Measurements from ENCODE around the gene PTRHD1.

The PTRHD1 gene

DNA sequence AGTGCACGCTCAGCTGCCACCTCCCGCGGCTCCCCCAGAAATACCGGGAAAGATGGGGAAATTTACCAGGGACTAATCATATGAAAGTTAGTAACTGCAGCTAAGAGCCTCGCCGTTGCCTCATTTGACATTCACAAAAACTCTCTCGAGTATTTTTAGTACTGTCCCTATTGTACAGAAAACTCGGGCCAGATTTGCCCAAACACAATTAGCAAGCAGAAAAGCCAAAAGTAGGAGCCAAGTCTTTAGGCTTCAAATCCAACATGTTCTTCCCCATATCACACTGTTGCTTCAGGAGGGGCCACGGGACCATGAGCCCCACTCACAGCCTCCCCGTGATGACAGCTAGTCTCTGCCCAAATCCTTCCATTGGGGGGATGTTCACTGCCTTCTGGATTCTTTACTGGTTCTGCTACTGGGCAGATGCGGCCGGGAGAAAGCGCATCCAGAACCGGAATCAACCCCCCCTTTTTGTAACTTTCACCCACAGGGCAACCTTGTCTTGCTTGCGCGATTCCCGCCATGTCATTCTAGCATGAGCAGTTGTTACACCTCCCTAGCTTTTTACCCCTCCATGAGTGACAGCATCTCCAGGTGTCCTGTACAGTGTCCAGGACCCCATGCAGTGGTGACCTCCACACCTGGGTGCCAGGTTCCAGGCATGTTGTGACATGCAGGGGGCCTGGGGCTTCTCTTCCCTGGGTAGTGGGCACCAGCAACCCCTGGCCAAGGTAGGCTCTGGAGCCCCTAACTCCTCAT lies 35.2 kb upstream of the PTRHD1 start:
- no peak for DNase-seq

DNA sequence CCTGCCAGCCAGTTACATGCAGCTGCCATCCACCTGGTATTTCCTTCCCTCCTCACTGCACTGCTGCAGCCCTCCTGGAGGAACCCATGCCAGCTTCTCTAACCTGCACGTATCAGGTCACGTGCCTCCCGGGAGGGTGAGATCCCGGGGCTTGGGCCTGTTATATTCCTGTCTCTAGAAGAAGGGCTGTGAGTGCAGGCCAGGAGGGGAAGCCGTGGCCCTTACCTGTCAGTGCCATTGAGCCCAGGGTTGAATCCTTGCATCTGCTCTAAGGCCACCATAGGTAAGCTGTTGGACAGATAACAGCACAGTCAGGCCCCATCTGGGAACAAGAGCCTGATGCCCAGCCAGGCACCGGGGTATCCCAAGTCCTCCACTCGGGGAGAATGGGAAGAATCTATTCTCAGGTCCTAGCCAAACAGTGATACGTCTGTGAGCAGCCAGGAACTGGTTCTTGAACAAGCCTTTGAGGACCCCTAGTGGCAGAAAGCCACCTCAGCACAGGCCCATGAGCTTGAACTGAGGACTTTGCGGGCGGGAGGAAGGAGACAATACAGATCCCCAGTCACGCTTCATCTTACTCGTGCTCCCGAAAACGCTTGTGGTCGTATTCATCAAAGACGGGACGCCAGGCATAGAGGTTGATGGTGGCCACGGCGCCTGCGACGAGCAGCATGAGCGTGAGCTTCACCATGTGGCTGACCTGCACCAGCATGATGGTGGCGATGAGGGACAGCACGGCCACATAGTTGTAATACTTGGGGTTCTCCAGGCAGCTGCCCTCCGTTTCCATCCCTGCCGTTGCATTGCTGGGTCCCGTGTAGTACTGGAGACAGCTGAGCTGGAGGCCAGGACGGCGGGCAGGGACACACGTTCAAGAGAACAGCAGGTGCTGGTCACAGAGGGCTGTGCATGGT lies 34.4 kb upstream of the PTRHD1 start:
- DNase-seq: peak; percentile 77 to 85 (median 80)

DNA sequence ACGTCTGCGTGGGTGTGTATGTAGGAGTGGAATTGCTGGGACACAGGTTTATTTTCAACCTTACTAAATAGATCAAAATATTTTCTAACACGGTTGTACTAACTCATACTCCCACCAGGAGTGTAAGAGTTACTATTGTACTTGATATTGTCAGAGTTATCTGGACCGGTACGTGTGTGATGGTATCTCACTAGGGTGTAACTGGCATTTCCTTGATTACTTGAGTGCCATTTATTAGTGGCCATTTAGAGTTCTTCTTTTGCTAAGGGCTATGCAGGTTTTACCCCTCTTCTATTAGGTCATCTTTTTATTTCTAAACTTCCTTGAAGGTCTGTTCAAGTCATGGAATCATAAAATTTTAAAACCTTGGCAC lies 33.6 kb upstream of the PTRHD1 start:
- no peak for DNase-seq

DNA sequence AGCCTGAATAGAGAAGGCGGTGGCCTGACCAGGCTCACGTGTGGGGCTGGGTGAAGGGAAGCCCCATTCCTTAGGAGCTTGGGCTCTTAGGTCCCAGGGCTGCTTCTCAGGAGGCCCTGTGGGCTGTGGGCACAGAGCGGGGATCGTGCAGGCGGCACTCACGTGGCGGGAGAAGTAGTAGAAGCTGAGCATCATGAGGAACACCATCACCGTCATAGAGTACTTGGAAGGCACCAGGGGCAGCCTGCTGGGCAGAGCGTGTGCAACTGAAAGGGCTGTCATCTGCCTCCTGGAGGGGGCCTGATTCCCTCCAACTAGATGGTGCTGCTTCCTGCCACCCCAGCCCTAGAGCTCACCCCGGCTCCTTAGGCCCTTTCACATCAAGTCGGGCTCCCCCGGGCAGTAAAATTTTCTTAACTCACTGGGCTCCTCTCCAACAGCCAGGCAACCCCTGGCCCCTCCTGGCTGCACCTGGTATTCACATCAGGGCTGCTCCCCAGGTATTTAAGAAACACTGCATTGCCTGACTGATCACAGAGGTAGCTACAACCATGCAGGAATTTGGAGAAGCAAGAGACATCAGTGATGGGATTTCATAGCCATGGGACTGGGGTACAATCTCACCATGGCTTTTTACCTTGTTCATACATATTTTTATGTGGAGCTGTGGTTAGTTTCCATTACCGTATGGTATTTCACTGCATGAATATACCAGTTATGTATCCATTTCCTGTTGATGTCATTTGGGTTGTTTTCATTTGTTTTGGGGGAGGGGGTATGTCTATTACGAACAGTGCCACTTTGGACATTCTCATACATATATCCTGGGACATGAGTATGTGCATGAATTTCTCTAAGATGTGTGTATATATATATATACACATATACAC lies 32.9 kb upstream of the PTRHD1 start:
- DNase-seq: no peak

DNA sequence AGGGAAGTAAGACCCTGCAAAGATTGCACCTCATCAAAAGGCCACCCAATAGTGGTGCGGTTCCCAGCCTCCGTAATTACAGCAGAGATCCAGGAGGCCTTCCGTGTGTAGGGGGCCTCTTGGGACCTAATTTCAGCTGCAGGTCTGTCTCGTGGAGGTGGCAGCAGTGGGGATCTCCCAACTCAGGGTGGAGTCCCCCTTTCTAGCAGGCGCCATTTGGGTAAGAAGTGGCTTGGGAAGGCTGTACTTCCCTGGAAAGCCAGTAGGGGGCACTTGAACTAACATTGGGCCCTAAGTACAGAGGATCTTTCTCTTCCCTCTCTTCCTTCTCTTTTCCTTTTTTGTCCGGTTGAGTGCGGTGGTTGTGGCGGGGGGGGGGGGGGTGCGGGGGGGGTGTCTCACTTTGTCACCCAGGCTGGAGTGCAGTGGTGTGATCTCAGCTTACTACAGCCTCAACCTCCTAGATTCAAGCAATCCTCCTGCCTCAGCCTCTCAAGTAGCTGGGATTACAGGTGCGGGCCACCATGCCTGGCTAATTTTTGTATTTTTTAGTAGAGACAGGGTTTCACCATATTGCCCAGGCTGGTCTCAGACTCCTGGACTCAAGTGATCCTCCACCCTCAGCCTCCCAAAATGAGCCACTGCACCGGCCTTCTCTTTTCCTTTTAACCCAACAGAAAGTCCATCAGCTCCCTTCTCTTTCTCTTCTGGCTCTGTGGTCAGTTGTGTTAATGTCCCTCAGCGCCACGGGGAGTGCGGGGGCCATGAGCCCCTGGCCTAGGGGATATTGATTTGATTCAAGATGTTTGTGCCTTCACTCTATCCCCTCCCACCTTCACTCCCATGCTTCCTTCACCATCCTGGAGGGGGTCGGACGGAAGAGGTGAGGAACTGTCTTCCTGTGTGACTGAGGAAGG lies 32.0 kb upstream of the PTRHD1 start:
- peak; percentile 37 to 40 (median 39) for DNase-seq

DNA sequence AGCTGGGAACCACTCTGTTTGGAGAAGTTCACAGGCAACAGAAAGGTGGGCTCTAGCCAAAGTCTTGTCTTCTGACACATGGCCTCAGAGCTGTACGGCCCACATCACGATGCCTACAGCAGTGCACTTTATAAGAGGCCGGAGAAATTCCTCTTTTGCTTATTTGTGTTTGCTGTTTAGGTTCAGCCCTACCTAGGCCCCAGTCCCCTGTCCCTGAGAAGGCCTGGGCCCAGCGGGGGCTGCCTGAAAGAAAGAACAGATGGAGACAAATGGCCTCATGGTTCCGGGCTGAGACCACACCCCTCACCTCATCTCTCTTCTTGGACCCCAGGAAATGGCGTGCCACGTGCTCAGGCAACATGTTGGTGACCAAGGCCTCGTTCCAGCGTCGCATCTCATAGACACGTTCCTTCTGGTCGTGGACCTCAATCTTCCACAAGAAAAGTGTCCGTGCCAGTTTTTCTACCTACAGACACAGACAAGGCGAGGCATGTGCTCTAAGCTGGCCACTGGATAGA lies 30.9 kb upstream of the PTRHD1 start:
- no peak for DNase-seq

DNA sequence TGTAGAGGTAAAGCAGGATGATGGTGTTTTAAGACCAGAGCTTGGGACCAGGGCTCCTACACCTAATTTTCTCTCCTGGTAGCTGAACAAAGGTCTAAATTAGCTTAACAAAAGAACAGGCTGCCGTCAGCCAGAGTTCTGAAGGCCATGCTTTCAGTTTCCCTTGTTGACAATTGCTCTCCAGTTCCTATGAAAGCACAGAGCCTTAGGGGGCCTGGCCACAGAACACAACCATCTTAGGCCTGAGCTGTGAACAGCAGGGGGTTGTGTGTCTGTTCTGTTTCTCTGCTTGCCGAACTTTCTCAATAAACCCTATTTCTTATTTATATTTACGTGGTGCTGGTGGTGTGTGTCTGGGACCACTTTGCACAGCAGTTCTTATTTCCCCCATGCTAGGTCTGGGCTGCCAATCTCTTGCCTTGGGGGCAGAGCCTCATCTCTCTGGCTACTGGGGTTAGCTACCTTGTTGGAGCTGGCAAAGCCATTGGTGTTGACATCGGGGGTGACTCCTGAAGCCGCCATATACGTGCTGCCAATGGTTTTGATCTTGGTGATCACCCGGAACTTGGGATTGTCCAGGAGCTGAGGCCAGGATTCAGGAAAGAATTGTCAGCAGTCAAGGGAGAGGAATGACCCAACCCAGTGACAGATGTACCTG lies 29.0 kb upstream of the PTRHD1 start:
- DNase-seq: no peak

DNA sequence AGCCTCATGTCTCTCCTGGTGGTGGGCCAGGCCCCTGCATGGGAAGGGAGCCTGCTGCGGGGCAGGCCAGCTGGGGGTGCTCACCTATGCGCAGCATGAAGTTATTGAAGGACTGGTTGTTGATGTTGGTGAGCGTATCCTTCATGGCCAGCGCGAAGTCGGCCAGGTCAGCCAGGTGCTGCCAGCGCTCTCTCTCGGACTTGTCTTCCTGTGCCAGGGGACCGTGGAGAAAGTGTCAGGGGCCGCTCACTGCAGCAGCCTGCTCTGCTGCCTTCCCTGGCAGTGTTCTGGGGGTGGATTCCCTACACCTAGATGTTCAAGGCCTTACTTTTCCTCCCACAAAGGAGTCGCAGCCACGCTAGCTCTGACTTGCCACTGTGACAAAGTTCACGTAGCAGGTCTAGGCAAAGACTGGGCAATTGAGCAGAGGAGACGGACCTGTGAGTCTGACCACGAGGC lies 28.3 kb upstream of the PTRHD1 start:
- no peak for DNase-seq

DNA sequence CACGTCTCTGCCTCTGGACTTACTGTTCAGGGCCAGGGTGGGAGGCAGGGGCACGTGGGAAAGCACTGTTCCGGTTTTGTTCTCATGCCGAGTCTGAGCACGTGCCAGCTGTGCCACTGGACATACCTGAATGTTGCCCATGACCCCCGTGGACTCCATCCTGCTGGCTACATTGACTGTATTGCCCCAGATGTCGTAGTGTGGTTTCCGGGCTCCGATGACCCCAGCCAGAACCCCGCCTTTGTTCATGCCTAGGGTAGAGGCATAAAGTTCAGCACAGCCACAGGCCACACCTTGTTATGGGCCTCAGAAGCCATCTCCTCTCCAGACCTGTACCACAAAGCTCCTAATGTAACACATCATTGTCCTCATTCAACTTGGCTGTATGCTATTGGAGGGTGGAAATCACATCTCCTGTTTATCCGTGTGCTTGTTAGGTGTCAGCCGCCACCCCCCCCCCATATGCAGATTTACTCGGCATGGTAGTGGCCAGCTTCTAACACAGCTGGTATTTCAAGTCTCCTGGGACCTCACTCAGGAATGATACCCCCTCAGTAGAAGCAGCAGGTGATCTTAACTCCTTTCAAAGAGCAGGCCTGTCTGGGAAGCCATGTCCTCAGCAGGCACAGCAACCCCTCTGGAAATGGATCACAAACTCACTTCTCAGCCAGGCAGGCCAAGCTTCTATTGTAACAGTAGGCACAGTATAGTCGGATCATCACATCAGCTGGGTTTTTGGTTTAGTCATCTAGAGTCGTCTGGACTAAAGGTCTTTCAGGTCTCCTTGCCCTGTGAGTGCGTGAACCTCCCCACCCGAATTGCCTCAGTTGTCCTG lies 27.6 kb upstream of the PTRHD1 start:
- no peak for DNase-seq

DNA sequence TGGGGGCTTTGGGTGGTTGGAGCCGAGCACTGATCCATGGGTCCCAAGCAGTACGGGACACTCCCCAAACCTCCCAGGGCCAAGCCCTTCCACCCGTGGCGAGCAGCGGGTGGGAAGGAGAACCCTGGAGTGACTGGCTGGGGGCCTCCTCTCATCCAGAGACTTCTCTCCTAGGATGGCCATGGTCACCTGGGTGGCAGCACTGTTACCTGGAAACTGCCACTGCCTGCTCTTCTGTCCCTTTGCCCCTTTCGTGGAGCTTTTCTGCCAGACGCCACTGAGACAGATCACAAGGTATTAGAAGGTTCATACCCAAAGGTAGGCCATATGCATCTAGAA lies 27.0 kb upstream of the PTRHD1 start:
- no peak for DNase-seq

DNA sequence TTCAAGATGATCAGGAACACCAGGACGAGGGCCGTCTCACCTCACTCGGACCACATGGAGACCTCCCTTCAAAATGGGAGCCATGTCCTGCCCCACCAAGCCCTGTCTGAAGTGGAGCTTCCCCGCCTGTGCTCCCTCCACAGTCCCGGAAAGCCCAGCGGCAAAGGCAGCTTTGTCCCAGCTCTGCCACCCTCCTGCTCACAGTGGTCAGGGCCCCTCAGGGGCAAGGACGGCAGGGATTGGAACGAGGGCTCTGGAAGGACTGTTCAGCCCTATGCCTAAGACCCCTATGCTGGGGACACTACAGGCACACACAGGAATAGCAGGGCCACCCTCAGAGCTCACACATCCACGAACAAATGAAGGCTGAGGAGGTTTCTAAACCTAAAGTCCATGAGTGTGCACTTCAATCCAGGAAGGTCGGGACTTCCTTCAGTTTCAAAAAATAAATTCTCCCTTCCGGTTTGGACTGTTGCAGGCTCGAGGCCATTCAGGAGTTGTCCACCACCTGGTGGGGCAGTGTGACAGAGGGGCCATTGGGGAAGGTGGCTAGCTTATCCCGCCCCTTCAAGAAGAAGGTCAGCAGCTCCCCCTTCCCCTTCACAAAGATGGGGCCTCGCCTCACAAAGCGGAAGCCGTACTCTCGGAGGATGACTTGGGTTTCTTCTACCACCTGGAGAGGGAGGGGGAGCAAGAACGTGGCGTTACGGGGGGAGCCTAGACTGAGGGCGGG lies 26.4 kb upstream of the PTRHD1 start:
- DNase-seq: no peak

DNA sequence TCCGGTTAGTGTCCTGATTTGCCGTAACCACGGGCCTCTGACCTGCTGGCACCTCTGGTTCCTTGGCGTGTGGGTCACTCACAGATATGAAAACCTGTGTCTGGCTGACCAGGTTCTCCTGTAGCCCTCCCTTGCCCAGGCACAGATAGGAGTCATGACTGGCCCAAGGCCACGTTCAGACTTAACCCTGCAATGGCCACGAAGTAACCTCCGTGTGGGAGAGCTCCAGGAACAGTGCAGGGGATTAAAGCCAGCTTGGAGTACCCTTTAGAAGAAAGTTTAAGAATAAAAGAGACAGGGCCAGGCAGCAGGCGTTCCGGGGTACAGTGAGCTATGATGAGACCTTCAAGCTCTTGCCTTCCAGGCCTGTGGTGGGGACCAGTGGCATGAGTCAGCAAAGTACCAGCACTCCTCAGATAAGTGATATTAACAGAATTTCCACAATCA lies 25.6 kb upstream of the PTRHD1 start:
- peak in 1 of 3 donors; percentile 16 for DNase-seq

DNA sequence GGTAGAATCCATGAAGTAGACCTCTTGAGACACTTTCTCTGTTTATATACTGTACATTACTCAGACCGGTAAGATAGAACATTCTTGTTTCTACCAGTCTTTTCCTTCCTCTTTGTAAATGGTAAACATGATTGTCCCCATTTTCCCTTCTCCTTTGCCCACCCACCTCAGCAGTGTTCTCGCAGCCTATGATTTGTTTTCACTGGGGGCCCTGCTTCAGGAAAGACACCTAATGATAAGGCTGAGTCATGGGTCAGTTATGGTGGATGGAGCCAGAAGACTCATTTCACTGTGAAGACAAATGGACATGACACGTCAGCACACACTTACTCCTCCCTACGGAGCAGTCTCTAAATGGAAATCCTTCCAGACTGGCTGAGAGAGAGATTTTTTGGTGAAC lies 23.7 kb upstream of the PTRHD1 start:
- DNase-seq: no peak

DNA sequence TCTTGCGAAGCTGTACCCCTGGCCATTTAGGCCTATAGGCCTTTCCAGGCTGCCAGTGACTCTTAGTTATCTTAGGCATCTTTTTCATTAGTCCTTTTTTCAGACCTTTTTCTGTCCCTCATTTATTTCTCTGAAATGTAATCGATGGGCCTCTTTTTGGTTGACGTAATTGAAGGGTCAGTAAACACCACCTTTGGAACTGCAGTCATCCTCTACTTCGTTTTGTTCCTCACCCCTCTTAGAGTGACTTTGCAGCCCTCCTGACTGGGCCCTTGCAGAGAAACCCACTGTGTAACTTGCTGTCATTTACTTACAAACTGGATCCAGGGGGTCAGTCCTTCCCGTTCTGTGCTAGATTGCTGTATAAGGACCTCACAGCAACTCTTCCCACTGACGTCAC lies 23.2 kb upstream of the PTRHD1 start:
- DNase-seq: no peak

DNA sequence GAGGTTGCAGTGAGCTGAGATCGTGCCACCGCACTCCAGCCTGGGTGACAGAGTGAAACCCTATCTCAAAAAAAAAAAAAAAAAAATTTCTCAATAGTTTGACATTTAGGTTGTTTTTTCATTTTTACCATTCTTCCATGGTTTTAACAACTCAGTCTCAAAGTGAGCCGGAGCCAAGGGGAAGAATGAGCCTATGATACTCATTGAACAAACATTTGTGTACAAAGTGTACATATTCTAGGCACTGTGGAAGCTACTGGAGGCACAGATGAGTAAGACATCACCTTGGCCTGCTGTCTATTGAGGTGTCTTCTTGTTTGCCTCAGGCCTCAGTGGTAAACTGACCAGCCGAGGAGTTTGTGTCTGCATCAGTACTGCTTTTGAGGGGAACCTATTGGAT lies 22.0 kb upstream of the PTRHD1 start:
- no peak for DNase-seq

DNA sequence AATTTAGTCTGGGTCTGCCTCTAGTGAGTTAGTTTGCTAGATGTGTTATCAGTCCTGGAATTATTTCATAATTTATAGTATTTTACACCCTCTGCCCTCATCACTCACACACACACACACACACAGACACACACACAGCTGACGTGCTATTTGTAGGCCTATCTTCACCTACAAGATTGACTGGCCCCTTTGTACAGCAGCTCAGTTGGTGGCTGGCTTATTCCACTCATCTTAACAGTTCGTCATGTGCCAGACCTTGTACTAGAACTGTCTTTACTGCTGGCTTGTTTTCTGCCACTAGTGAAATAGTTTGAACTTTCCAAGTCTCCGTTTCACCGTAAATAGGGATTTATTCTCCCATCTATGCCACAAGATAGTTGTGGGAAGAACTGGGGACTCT lies 21.3 kb upstream of the PTRHD1 start:
- peak in 1 of 3 donors; percentile 9 for DNase-seq

DNA sequence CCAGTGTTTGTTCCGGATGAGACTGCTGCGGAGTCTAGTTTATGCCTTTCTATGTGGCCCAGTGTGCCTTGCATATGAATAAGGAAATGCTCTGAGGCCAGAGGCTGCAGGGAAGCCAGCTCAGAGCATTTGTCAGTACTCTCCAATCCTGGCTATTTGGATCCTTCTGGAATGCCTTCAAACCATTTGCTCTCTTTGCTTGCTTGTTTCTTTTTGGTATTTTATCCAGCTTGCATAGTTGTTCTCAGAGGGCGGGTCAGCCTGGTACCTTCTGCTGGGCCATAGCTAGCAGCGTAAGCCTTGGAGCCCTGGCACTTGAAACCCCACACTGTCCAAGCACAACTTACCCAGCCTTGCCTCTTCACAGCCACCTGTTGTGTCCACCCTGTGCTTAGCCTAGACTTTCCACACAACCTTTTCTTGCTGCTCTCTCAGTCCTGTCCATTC lies 20.5 kb upstream of the PTRHD1 start:
- peak in 1 of 3 donors; percentile 7 for DNase-seq

DNA sequence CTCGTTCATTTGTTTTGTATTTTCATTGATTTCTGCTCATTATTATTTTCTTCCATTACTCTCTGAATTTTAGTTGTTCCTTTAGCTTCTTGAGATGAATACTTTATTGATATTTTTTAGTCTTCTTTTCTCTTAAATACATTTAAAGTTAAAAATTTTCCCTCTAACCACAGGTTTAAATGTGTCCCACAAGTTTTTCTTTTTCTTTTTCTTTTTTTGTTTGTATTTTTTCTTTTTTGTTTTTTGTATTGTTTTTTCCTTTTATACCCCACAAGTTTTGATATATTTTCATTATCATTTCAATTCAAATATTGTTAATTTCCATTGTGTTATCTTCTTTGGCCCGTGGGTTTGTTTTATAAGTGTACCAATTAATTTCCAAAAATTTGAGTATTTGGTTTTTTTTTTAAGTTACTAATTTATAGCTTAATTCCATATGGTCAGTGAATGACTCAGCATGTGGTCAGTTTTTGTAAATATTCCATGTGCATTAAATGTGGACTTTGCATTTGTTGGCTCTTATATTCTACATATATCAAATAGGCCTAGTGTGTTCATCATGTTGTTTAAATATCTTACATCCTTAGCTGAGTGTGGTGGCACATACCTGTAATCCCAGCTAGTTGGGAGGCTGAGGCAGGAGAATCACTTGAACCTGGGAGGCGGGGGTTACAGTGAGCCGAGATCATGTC lies 16.3 kb upstream of the PTRHD1 start:
- no peak for DNase-seq

DNA sequence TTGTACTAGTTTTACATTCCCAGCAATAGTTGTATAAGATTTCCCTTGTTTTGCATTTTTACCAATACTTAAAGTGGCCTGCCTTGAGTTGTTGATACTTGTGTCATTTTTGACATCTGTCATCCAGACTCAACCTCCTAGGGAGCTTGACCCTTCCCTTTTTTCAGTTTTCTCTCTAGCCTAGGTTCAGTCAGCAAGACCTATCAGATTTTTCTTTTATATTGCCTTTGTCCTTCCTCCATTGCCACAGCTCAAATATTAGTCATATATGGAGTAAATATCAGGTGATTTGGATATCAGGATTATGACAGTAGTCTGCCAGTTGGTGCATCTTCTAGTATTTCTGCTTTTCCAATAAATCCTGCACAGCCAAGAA lies 13.5 kb upstream of the PTRHD1 start:
- no peak for DNase-seq

All from suppressor macrophage treated with lipopolysaccharide for 1 hour (primary cell).